HG03097 (cell line): Measurements from ENCODE around the gene TGIF1.
"Not testable (repeated sequence)": the region's sequence is repeated elsewhere in the genome, so short reads cannot be mapped to it uniquely, and the experiment has no call there.

Source experiments
- ATAC-seq: cut with Tn5 transposase; IDR thresholded peaks from one replicate; pipeline ENCODE4 v1.9.1; 2021; ENCODE audit not compliant: unreplicated experiment, low FRiP score

Gene TGIF1

GRCh38 chr18:3450012-3450798 lies at the start of gene TGIF1:
Gene TGIF1, plus strand, starts transcription at chr18:3450172. Its CDS starts 318 bp downstream, at chr18:3450490.
- ATAC-seq: no peak

GRCh38 chr18:3400567-3401296 lies 49.2 kb upstream of the TGIF1 start:
- no peak for ATAC-seq

- peak; percentile 75 for ATAC-seq
These were observed 48.0 kb upstream of the TGIF1 start for GRCh38 chr18:3401669-3402620.

GRCh38 chr18:3402982-3403451 lies 47.0 kb upstream of the TGIF1 start:
- no peak for ATAC-seq

- ATAC-seq: no peak
These were observed 44.3 kb upstream of the TGIF1 start for GRCh38 chr18:3405713-3406112.

GRCh38 chr18:3408107-3408506 lies 41.9 kb upstream of the TGIF1 start:
- ATAC-seq: no peak

- ATAC-seq: no peak
These were observed 40.2 kb upstream of the TGIF1 start for GRCh38 chr18:3409811-3410210.

GRCh38 chr18:3410273-3410672 lies 39.7 kb upstream of the TGIF1 start:
- ATAC-seq: no peak

- ATAC-seq: not testable (repeated sequence)
These were observed 39.1 kb upstream of the TGIF1 start for GRCh38 chr18:3410876-3411275.

- no peak for ATAC-seq
These were observed 38.6 kb upstream of the TGIF1 start for GRCh38 chr18:3411327-3411726.

GRCh38 chr18:3411854-3412268 lies 38.1 kb upstream of the TGIF1 start:
- ATAC-seq: no peak

GRCh38 chr18:3412528-3412927 lies 37.4 kb upstream of the TGIF1 start:
- ATAC-seq: not testable (repeated sequence)

GRCh38 chr18:3415110-3415509 lies 34.9 kb upstream of the TGIF1 start:
- ATAC-seq: no peak

GRCh38 chr18:3418083-3418482 lies 31.9 kb upstream of the TGIF1 start:
- no peak for ATAC-seq

- no peak for ATAC-seq
These were observed 29.1 kb upstream of the TGIF1 start for GRCh38 chr18:3420919-3421279.

GRCh38 chr18:3422905-3423304 lies 27.1 kb upstream of the TGIF1 start:
- no peak for ATAC-seq

GRCh38 chr18:3424280-3424890 lies 25.6 kb upstream of the TGIF1 start:
- no peak for ATAC-seq

GRCh38 chr18:3425030-3425429 lies 24.9 kb upstream of the TGIF1 start:
- ATAC-seq: no peak

GRCh38 chr18:3425446-3425845 lies 24.5 kb upstream of the TGIF1 start:
- ATAC-seq: no peak

- no peak for ATAC-seq
These were observed 23.9 kb upstream of the TGIF1 start for GRCh38 chr18:3426074-3426473.
